Suprapubic skin (tissue), 4 donors: ENCODE results near the gene CACNG3.

Experiments used
- POLR2A ChIP-seq, 2 donors: fragments of 450-650 bp; IDR thresholded peaks; one replicate each; pipeline ENCODE4 v1.6.1; 2017; ENCODE audit warnings: antibody characterized with exemption in 2 of 2, mild to moderate bottlenecking in 2 of 2, moderate library complexity in 2 of 2
- POLR2AphosphoS5 ChIP-seq, 3 donors: sonication (generic); formaldehyde crosslinking; IDR thresholded peaks; one replicate each; pipeline ENCODE4 v1.6.1; 2017; ENCODE audit warnings: antibody characterized with exemption in 3 of 3

DNA sequence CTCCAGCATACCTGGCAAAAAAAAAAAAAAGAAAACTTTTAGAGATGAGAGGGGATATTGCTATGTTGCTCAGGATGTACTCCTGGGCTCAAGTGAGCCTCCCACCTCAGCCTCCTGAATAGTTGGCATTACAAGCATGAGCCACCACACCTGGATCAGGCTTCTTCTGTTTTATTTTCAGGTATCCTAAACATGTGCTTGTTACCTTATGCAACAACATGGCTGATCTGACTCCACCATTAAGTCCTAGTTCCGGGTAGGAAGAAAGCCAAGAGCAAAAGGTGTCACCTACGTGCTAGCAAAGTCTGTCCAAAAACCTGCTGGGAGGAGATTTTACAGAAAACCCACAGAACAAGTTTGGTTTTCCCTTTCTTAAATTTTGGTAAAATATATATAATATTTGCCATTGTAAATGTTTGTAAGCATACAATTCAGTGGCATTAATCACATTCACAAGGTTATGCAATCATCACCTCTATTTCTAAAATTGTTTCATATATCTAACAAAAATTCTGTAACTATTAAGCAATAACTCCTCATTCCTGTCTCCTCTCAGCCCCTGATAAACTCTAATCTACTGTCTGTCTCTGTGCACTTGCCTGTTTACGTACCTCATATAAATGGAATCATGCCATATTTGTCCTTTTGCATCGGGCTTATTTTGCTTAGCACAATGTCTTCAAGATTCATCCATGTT lies 9.1 kb upstream of the CACNG3 start:
- TF ChIP-seq POLR2A (IDR thresholded peaks at IDR 0.05) = no peak
- TF ChIP-seq POLR2AphosphoS5 (IDR thresholded peaks at IDR 0.05) = no peak
